NB4 (cell line): ENCODE results near the gene RPS6KA5.

ENCODE experiments used
- CTCF ChIP-seq: IDR thresholded peaks from one replicate; pipeline ENCODE4 v1.5.1; 2012; ENCODE audit warnings: low read depth, low read length
- MAX ChIP-seq: IDR thresholded peaks from 2 replicates; pipeline ENCODE4 v1.6.1; 2011; ENCODE audit warnings: low read depth, low read length
- POLR2A ChIP-seq: IDR thresholded peaks from 2 replicates; pipeline ENCODE4 v1.6.1; 2011; ENCODE audit warnings: mild to moderate bottlenecking; ENCODE audit not compliant: insufficient read length; ENCODE audit errors: extremely low read depth

GRCh38 chr14:90870950-90871604, 189.4 kb downstream of the RPS6KA5 start:
- no peak for TF ChIP-seq CTCF
- no peak for TF ChIP-seq POLR2A
- TF ChIP-seq MAX: no peak
